G401.6 (cell line): ENCODE data around the gene KANSL3.
"Not testable (repeated sequence)": the region's sequence is repeated elsewhere in the genome, so short reads cannot be mapped to it uniquely, and the experiment has no call there.

Experiments used
- FAIRE-seq: peaks from 2 replicates; lab custom pipeline; 2012; peaks lifted over from hg19 to GRCh38; lab: Jason Lieb, UNC

Gene KANSL3

GRCh38 chr2:96654791-96655190 is 16.7 kb upstream of the KANSL3 start:
- not testable (repeated sequence) for FAIRE-seq

- no peak for FAIRE-seq
Measured at GRCh38 chr2:96651793-96652192, 13.7 kb upstream of the KANSL3 start.

GRCh38 chr2:96649342-96649741 is 11.2 kb upstream of the KANSL3 start:
- no peak for FAIRE-seq

GRCh38 chr2:96648306-96648930 is 10.3 kb upstream of the KANSL3 start:
- FAIRE-seq = no peak

- FAIRE-seq = no peak
Measured at GRCh38 chr2:96647681-96648080, 9.6 kb upstream of the KANSL3 start.

GRCh38 chr2:96642564-96643360 is 4.7 kb upstream of the KANSL3 start, which contains the start of gene FER1L5:
FER1L5 (plus strand) TSS chr2:96642764; CDS start chr2:96642837, 73 bp downstream.
- no peak for FAIRE-seq

- FAIRE-seq = no peak
Measured at GRCh38 chr2:96637385-96638143, 548 bp downstream of the KANSL3 start.

- FAIRE-seq = no peak
Measured at GRCh38 chr2:96636551-96637171, 1.5 kb downstream of the KANSL3 start.

- no peak for FAIRE-seq
Measured at GRCh38 chr2:96633641-96634040, 4.5 kb downstream of the KANSL3 start.

- FAIRE-seq = no peak
Measured at GRCh38 chr2:96631804-96632435, 6.2 kb downstream of the KANSL3 start.

GRCh38 chr2:96626553-96626942 is 11.6 kb downstream of the KANSL3 start:
- no peak for FAIRE-seq

- FAIRE-seq = no peak
Measured at GRCh38 chr2:96625571-96626552, 12.2 kb downstream of the KANSL3 start.

- no peak for FAIRE-seq
Measured at GRCh38 chr2:96623116-96623515, 15.0 kb downstream of the KANSL3 start.

GRCh38 chr2:96622544-96622943 is 15.6 kb downstream of the KANSL3 start:
- FAIRE-seq = no peak

GRCh38 chr2:96618596-96619283 is 19.4 kb downstream of the KANSL3 start:
- FAIRE-seq = no peak

- FAIRE-seq = no peak
Measured at GRCh38 chr2:96617012-96617411, 21.1 kb downstream of the KANSL3 start.

- no peak for FAIRE-seq
Measured at GRCh38 chr2:96616535-96616934, 21.6 kb downstream of the KANSL3 start.

- no peak for FAIRE-seq
Measured at GRCh38 chr2:96616128-96616527, 22.0 kb downstream of the KANSL3 start.

GRCh38 chr2:96608469-96609455 is 29.4 kb downstream of the KANSL3 start:
- FAIRE-seq = no peak
